Measurements from ENCODE around the gene PHKA2. TPM values are rescaled to one million over a fixed set of nuclear protein-coding genes. Genes with fewer than 3 reads are reported as not detected.

Gene PHKA2
- total and polyA plus RNA-seq, 4 donors, result 14.2 to 34.3 (median 22.8) TPM

GRCh38 chrX:18966624-18967023, 17.3 kb downstream of the PHKA2 start:
- H3K36me3 ChIP-seq (ENCODE audit: control insufficient read depth in 4 of 4, insufficient read depth in 4 of 4, low read length in 4 of 4), result no peaks in the 10 kb centered on the region
- DNase-seq (no peak), ATAC-seq (ENCODE audit: insufficient read depth, low FRiP score) (no peak)
- peaks cover 0 to 13% (median 12%) of the 10 kb centered on the region in 3 donors for H3K27me3 ChIP-seq (ENCODE audit: control insufficient read depth in 3 of 3, insufficient read depth in 3 of 3, low read length in 2 of 3)
- no peak overlapping the region for H3K4me3 ChIP-seq
- TF ChIP-seq, protein P1, sequence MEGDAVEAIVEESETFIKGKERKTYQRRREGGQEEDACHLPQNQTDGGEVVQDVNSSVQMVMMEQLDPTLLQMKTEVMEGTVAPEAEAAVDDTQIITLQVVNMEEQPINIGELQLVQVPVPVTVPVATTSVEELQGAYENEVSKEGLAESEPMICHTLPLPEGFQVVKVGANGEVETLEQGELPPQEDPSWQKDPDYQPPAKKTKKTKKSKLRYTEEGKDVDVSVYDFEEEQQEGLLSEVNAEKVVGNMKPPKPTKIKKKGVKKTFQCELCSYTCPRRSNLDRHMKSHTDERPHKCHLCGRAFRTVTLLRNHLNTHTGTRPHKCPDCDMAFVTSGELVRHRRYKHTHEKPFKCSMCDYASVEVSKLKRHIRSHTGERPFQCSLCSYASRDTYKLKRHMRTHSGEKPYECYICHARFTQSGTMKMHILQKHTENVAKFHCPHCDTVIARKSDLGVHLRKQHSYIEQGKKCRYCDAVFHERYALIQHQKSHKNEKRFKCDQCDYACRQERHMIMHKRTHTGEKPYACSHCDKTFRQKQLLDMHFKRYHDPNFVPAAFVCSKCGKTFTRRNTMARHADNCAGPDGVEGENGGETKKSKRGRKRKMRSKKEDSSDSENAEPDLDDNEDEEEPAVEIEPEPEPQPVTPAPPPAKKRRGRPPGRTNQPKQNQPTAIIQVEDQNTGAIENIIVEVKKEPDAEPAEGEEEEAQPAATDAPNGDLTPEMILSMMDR (IDR thresholded peaks at IDR 0.05; ENCODE audit: control extremely low read depth, extremely low read depth), result no peak
- no peak overlapping the region for H3K27ac ChIP-seq (ENCODE audit: low read depth in 1 of 2, low read length in 1 of 2)
- no peak overlapping the region for H3K9ac ChIP-seq (ENCODE audit: insufficient read depth in 1 of 2, low read length in 2 of 2)
- H3K9me3 ChIP-seq (ENCODE audit: control insufficient read depth in 4 of 4, insufficient read depth in 3 of 4, low read length in 3 of 4), result no peaks in the 10 kb centered on the region
- peaks cover 0 to 6% (median 0%) of the 10 kb centered on the region in 5 donors for H3K4me1 ChIP-seq (ENCODE audit: control insufficient read depth in 5 of 5, insufficient read depth in 5 of 5, low read length in 5 of 5)
- WGBS, 2 donors, result 78 to 98% methylated on average over 5 of the region's 5 CpGs

GRCh38 chrX:18964901-18965300, 19.0 kb downstream of the PHKA2 start:
- ATAC-seq (ENCODE audit: insufficient read depth, low FRiP score), result no peak
- no peak overlapping the region for H3K27ac ChIP-seq (ENCODE audit: low read depth in 1 of 2, low read length in 1 of 2)
- H3K9me3 ChIP-seq (ENCODE audit: control insufficient read depth in 4 of 4, insufficient read depth in 3 of 4, low read length in 3 of 4), result no peaks in the 10 kb centered on the region
- peaks cover 0 to 9% (median 5%) of the 10 kb centered on the region in 3 donors for H3K27me3 ChIP-seq (ENCODE audit: control insufficient read depth in 3 of 3, insufficient read depth in 3 of 3, low read length in 2 of 3)
- no peak overlapping the region for H3K9ac ChIP-seq (ENCODE audit: insufficient read depth in 1 of 2, low read length in 2 of 2)
- H3K36me3 ChIP-seq (ENCODE audit: control insufficient read depth in 4 of 4, insufficient read depth in 4 of 4, low read length in 4 of 4), result no peaks in the 10 kb centered on the region
- no peak for DNase-seq
- no peak overlapping the region for H3K4me3 ChIP-seq
- 59 to 68% methylated on average over 9 of the region's 9 CpGs for WGBS, 2 donors
- peaks cover 0 to 6% (median 0%) of the 10 kb centered on the region in 5 donors for H3K4me1 ChIP-seq (ENCODE audit: control insufficient read depth in 5 of 5, insufficient read depth in 5 of 5, low read length in 5 of 5)
- TF ChIP-seq, protein P1 (IDR thresholded peaks at IDR 0.05; ENCODE audit: control extremely low read depth, extremely low read depth), result no peak

DNA sequence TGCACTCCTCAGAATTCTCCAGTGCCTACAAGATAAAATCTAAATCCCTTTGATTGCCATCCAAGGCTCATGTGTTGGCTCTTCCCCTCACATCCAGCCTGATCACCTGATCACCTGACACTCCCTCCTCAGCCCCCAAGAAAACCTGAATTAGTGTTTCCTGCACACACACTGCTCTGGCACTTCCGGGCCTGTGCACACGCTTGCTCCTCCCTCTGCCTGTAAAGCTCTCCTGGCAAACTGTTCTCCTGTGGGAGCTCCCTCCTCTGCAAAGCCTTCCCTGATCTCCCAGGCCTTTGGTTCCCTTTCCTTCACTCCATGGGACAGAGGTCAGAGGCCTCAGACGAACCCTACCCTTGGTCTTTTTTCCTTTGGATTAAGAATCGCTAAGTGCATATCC, 19.9 kb downstream of the PHKA2 start:
- Histone ChIP-seq H3K9ac (ENCODE audit: insufficient read depth in 1 of 2, low read length in 2 of 2) (no peak overlapping the region), H3K4me3 (no peak overlapping the region), H3K27me3 (ENCODE audit: control insufficient read depth in 3 of 3, insufficient read depth in 3 of 3, low read length in 2 of 3) (peaks cover 0 to 9% (median 5%) of the 10 kb centered on the region in 3 donors), H3K4me1 (ENCODE audit: control insufficient read depth in 5 of 5, insufficient read depth in 5 of 5, low read length in 5 of 5) (peaks cover 0 to 6% (median 0%) of the 10 kb centered on the region in 5 donors), H3K36me3 (ENCODE audit: control insufficient read depth in 4 of 4, insufficient read depth in 4 of 4, low read length in 4 of 4) (no peaks in the 10 kb centered on the region), H3K27ac (ENCODE audit: low read depth in 1 of 2, low read length in 1 of 2) (no peak overlapping the region), H3K9me3 (ENCODE audit: control insufficient read depth in 4 of 4, insufficient read depth in 3 of 4, low read length in 3 of 4) (no peaks in the 10 kb centered on the region)
- 57 to 78% methylated on average over 4 of the region's 4 CpGs for WGBS, 2 donors
- DNase-seq, result no peak
- no peak for ATAC-seq (ENCODE audit: insufficient read depth, low FRiP score)
- TF ChIP-seq, protein P1 (IDR thresholded peaks at IDR 0.05; ENCODE audit: control extremely low read depth, extremely low read depth), result no peak

DNA sequence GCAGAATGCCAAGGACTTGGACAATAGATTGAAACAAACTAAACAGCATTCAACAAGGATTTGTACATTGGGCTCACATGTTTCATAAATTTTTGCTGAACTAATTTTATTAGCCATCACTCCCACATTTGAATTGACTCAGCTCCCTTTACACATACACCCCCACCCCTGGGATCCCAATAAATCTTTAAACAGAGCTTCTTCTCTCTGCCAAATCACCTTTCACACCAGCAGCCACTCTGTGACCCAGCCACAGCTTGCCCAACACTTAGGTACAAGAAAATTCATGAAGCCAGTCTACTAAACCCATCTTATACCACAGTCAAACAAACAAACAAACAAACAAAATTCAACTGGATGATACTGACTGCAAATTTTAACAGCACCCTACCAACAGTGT, 21.6 kb downstream of the PHKA2 start:
- H3K27ac ChIP-seq (ENCODE audit: low read depth in 1 of 2, low read length in 1 of 2), result no peak overlapping the region

More for the DNA sequence above, 21.6 kb downstream of the PHKA2 start:
- Histone ChIP-seq H3K9ac (ENCODE audit: insufficient read depth in 1 of 2, low read length in 2 of 2) (no peak overlapping the region), H3K4me3 (no peak overlapping the region), H3K4me1 (ENCODE audit: control insufficient read depth in 5 of 5, insufficient read depth in 5 of 5, low read length in 5 of 5) (peaks cover 0 to 6% (median 0%) of the 10 kb centered on the region in 5 donors), H3K27me3 (ENCODE audit: control insufficient read depth in 3 of 3, insufficient read depth in 3 of 3, low read length in 2 of 3) (peaks cover 0 to 9% (median 5%) of the 10 kb centered on the region in 3 donors), H3K36me3 (ENCODE audit: control insufficient read depth in 4 of 4, insufficient read depth in 4 of 4, low read length in 4 of 4) (no peaks in the 10 kb centered on the region), H3K9me3 (ENCODE audit: control insufficient read depth in 4 of 4, insufficient read depth in 3 of 4, low read length in 3 of 4) (no peaks in the 10 kb centered on the region)
- DNase-seq (no peak), ATAC-seq (ENCODE audit: insufficient read depth, low FRiP score) (no peak)
- TF ChIP-seq, protein P1 (IDR thresholded peaks at IDR 0.05; ENCODE audit: control extremely low read depth, extremely low read depth), result no peak

All from lung (tissue), 12 donors.